Activated T-cell treated with anti-CD3 and anti-CD28 coated beads, Interleukin-2, amount 50 U/mL, for 72 hours (primary cell): ENCODE results near the gene P2RY12. TPM values are rescaled to one million over a fixed set of nuclear protein-coding genes. Genes with fewer than 3 reads are reported as not detected.

ENCODE experiments used
- total RNA-seq, 2 donors: library from RNA; stranded (reverse); gene quantifications; one replicate each; pipeline ENCODE4 v1.2.3, GENCODE V29; 2022

P2RY12 gene
- total RNA-seq, 2 donors from 2014 or later, result not detected

Other genes starting within 250 kb of the P2RY12 start
- gene GPR171, start 181.5 kb downstream of the P2RY12 start, total RNA-seq, result 100 to 1,000 TPM in 1 of 2 donors, 10 to 100 TPM in 1; 83.7 to 101 TPM
- gene P2RY14, start 106.2 kb downstream of the P2RY12 start, total RNA-seq, result under 1 TPM; 0.34 to 0.51 TPM
- gene GPR87, start 67.9 kb downstream of the P2RY12 start, total RNA-seq, result 1 to 10 TPM in 1 of 2 donors, under 1 TPM in 1; 0.70 to 2.2 TPM
- gene P2RY13, start 55.2 kb downstream of the P2RY12 start, total RNA-seq, result not detected
- gene IGSF10, start 76.3 kb upstream of the P2RY12 start, total RNA-seq, result not detected